ENCODE measurements around the gene PLOD2. TPM values are rescaled to one million over a fixed set of nuclear protein-coding genes. Genes with fewer than 3 reads are reported as not detected.

Gene PLOD2
- total and polyA plus RNA-seq, 9 donors: 29.6 to 65.4 (median 40.6) TPM

GRCh38 chr3:146026547-146026946 is 134.4 kb downstream of the PLOD2 start:
- Histone ChIP-seq H3K4me1 (ENCODE audit: insufficient read depth) (no peaks in the 10 kb centered on the region), H3K9me3 (no peaks in the 10 kb centered on the region), H3K36me3 (no peaks in the 10 kb centered on the region), H3K4me3 (no peak overlapping the region), H3K27ac (no peak overlapping the region), H3K27me3 (no peaks in the 10 kb centered on the region)
- 48 to 64% (median 53%) methylated on average over 1 of the region's 1 CpG for WGBS, 3 donors
- no peak for DNase-seq
- TF ChIP-seq POLR2A (IDR thresholded peaks at IDR 0.05): no peak
- no peak for TF ChIP-seq EP300 (IDR thresholded peaks at IDR 0.05)
- TF ChIP-seq CTCF (IDR thresholded peaks at IDR 0.05): no peak
- intact Hi-C loops (cut with DNase I): no loop called here

- DNase-seq: no peak
- H3K36me3 ChIP-seq: no peaks in the 10 kb centered on the region
- no peaks in the 10 kb centered on the region for H3K4me1 ChIP-seq (ENCODE audit: insufficient read depth)
- TF ChIP-seq EP300 (IDR thresholded peaks at IDR 0.05) (no peak), POLR2A (IDR thresholded peaks at IDR 0.05) (no peak), CTCF (IDR thresholded peaks at IDR 0.05) (no peak)
- no peak overlapping the region for H3K4me3 ChIP-seq
- intact Hi-C loops (cut with DNase I): no loop called here
- H3K9me3 ChIP-seq: no peaks in the 10 kb centered on the region
- WGBS, 3 donors: 96 to 100% (median 99%) methylated on average over 1 of the region's 1 CpG
- no peaks in the 10 kb centered on the region for H3K27me3 ChIP-seq
- H3K27ac ChIP-seq: no peak overlapping the region
Observed at GRCh38 chr3:146024260-146024659, 136.7 kb downstream of the PLOD2 start.

DNA sequence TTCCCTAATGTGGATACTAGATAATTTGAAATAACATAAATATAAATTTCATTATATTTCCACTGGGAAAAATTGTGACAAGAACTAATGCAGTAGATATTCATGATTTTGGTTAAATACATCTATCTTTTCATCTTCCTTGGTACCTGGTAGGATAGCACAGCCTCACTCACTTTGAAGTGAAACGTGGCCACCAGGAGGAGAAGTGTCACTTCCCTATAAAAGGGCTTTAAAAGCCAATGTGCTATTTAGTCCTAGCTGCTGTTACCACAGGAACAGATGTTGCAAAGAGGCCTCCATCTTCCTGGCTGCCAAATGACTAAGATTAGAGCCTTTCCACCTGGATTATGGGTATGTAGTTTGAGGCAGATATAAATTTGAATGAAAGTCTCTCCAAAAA is 140.0 kb downstream of the PLOD2 start:
- no peak overlapping the region for H3K27ac ChIP-seq
- H3K9me3 ChIP-seq: no peaks in the 10 kb centered on the region
- no peak for DNase-seq
- 73 to 83% (median 81%) methylated on average over 1 of the region's 1 CpG for WGBS, 3 donors
- H3K4me1 ChIP-seq (ENCODE audit: insufficient read depth): no peaks in the 10 kb centered on the region
- H3K36me3 ChIP-seq: no peaks in the 10 kb centered on the region
- no peak overlapping the region for H3K4me3 ChIP-seq
- intact Hi-C loops (cut with DNase I): no loop called here
- H3K27me3 ChIP-seq: no peaks in the 10 kb centered on the region
- TF ChIP-seq POLR2A (IDR thresholded peaks at IDR 0.05) (no peak), CTCF (IDR thresholded peaks at IDR 0.05) (no peak), EP300 (IDR thresholded peaks at IDR 0.05) (no peak)

DNA sequence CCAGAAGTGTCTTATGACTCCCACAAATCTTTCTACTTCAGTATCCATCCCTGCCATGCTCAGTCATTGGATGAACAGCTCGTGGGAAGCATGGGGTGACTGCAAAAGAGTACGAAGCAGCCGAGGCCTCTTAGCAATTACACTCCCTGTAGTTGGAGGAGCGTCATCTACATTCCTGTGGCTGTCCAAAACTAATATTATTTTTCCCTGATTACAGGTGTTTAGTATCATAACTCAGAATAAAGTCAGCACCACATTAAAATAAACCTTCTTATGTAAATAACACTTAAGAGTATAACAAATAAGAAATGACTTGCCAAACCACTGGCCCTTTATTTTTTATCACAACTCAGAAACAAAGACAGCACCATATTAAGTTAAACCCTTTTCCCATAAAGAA is 141.5 kb downstream of the PLOD2 start:
- Histone ChIP-seq H3K36me3 (no peaks in the 10 kb centered on the region), H3K27me3 (no peaks in the 10 kb centered on the region), H3K4me3 (no peak overlapping the region), H3K9me3 (no peaks in the 10 kb centered on the region), H3K4me1 (ENCODE audit: insufficient read depth) (no peaks in the 10 kb centered on the region), H3K27ac (no peak overlapping the region)
- TF ChIP-seq EP300 (IDR thresholded peaks at IDR 0.05) (no peak), POLR2A (IDR thresholded peaks at IDR 0.05) (no peak), CTCF (IDR thresholded peaks at IDR 0.05) (no peak)
- no peak for DNase-seq
- intact Hi-C loops (cut with DNase I): no loop called here
- 25 to 30% (median 30%) methylated on average over 4 of the region's 4 CpGs for WGBS, 3 donors

Other genes with a start within 250 kb of the PLOD2 start
- gene PLSCR4, start 89.9 kb upstream of the PLOD2 start, total RNA-seq: 10 to 100 TPM; 30.7 to 78.4 (median 50.9) TPM
- gene PLSCR4, start 89.9 kb upstream of the PLOD2 start, polyA plus RNA-seq: 10 to 100 TPM; 36.3 to 68.6 TPM